Stimulated activated CD8-positive, alpha-beta memory T cell treated with anti-CD3 and anti-CD28 coated beads, Interleukin-12 subunit alpha, Interleukin-12 subunit beta, amount 100 ng/mL, for 4 hours (primary cell): ENCODE results near the gene TRERF1.

Source experiments
- DNase-seq: peaks from one replicate; pipeline ENCODE4 v3.0.0-alpha.2; 2020; ENCODE audit warnings: low read depth

The TRERF1 gene

GRCh38 chr6:42249279-42249678, 202.4 kb downstream of the TRERF1 start:
- no peak for DNase-seq

- no peak for DNase-seq
Measured at GRCh38 chr6:42243046-42243445, 208.7 kb downstream of the TRERF1 start.

DNA sequence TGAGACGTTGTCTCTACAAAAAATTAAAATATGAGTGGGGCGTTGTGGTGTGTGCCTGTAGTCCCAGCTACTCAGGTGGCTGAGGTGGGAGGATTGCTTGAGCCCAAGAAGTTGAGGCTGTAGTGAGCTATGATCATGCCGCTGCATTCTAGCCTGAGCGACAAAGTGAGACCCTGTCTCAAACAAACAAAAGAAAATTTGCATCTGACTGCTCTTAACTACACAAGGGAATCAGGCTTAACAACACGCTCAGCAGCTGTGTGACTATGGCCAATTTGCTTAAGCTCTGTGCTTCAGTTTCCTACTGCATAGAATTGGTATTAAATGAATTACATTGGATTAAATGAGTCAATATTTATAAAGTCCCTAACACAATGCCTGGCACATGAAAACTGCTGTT, 209.8 kb downstream of the TRERF1 start:
- no peak for DNase-seq

DNA sequence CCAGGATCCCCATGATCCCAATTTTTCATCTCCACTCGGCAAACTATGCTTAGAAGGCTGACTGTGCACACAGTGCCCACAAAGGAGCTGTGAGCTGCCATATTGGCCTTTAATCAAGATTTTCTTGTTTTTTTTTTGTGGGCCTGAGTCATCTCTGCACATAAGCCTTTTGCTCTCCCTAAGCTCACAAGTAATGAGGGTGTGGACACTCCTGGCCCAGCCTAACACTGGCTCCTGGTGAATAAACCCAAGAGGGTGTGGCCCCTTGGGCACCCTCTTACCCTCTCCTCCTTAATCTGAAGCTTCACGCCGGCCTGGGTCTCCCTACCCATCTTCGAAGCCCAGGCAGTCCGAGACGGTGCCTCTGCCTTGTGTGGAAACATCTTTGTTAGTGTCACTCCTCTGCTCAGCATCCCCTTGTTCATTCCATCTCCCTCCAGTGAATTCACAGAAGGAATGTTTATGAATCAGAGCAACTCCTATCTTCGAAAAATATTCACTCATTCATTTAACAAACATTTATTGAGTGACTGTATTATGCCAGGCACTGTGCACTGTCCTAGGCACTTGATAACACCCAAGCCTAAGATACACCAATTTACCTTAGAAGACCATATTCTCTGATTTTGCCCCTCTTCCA, 211.9 kb downstream of the TRERF1 start:
- DNase-seq, result no peak

GRCh38 chr6:42239333-42239732, 212.4 kb downstream of the TRERF1 start:
- no peak for DNase-seq

- no peak for DNase-seq
Measured at GRCh38 chr6:42237857-42238256, 213.9 kb downstream of the TRERF1 start.

DNA sequence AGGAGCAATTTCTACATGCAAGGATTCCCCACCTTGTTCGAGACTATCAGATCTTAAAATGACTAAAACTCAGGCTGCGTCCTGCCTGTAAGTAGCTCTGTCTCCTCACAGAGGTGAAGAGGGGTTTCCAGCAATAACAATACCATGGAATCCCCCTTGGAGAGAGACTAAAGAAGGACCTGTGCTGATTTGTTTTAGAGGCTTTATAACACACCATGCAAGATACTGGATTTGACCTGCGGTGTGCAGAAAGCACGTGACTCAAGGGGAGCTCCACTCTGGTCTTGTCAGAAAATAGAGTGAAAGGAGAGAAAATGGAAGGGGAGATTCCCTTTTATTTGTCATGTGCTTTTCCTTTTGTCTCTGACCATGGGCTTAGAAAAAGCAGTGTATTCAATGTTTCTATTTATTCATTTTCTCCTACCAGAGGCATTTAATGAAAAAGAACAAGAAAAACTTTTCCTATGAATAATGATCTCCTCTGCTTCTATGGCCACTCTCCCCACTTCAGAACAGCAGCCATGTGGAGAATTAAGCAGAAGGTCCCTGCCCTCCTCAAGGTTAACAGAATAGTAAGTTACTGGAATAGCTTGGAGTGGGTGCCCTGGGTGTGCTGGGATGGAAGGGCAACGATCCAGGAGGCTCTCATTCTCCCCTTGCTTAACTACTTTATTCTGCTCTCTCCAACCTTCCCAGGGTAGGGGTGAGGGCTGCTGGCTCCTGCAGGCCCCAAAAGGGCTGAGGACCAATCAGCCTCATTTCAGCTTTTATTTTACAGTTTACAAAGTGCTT, 214.8 kb downstream of the TRERF1 start:
- no peak for DNase-seq

GRCh38 chr6:42236030-42236429, 215.7 kb downstream of the TRERF1 start:
- DNase-seq, result no peak

DNA sequence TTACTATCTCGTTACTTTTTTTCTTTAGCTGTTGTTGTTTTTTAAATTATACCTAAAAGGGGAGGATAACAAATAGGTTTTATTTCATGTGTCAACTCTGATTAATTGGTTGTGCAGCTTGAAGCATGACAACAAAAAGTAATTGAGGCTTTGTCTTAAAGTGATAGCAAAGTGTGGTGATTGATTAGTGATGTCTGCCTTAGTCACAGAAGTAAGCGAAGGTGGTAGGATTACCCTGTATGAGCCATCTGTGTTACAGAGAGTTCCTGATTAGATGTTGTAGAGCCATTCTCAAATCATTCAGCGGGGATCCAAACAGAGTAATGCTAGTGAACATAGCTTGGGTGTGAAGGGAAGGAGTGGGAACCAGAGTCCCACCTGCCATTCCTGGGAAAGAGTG, 219.7 kb downstream of the TRERF1 start:
- DNase-seq, result no peak

DNA sequence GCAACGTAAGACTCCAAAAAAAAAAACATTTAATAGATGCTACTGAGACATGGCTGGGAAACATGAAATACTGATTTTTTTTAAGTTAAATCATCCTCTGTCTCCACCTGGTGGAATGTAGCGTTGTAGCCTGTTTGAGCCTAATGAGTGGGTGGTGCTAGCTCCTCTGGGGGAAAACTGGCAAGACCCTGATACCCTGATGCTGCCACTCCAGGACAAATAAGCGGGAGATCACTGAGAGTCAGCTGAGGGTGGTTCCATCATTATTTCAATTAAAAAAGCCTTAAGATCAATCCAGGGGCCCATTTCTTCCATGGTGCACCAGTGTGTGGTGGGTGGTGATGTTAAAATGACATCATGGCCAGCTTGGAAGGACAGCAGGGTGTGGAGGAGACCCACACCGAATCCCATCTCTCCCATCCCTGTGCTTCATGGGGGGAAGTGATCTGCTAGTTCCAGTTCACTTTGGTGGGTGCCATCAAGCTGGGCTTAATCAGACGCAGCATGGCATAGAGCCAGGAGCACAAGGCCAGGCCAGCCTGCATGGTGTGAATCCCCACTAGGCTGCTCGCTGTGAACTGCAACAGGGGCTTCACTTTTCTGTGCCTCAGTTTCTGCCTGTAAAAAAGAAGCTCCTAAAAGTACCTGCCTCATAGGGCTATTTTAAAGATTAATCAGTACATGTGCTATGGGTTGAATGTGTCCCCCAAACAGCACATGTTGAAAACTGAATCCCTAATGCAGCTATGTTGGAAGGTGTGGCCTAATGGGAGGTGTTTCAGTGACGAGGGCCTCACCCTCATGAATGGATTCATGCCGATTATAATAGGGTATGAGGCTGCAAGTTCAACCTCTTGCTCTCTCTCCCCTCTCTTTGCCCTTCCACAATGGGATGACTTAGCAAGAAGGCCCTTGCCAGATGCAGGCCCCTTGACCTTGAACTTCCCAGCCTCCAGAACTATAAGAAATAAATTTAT, 221.1 kb downstream of the TRERF1 start:
- no peak for DNase-seq

DNA sequence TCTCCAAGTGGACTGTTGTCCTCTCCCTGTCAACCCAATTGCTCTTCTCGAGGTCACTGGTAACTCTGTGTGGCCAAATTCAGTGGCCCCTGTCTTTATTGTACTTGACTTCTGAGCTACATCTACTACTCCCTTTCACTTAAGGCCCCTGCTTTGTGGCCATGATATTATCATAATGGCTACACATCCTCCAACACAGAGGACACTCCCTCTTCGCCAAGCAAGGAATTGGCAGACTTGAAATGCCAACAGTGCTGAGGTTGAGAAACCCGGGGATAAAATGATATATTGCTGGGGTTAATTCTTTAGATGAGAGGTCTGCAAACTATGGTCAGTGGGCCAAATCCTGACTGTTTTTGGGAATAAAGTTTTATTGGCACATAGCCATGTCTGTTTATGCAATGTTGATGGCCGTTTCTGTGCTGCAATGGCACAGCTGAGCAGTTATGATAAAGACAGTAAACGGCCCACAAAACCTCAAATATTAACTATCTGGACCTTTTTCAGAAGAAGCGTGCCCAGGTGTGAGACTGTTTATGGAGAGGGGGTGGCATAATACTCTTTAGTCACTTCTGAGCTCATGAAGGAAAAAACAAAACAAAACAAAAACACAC, 222.1 kb downstream of the TRERF1 start:
- DNase-seq, result no peak

- DNase-seq, result no peak
Measured at GRCh38 chr6:42228305-42228704, 223.4 kb downstream of the TRERF1 start.

DNA sequence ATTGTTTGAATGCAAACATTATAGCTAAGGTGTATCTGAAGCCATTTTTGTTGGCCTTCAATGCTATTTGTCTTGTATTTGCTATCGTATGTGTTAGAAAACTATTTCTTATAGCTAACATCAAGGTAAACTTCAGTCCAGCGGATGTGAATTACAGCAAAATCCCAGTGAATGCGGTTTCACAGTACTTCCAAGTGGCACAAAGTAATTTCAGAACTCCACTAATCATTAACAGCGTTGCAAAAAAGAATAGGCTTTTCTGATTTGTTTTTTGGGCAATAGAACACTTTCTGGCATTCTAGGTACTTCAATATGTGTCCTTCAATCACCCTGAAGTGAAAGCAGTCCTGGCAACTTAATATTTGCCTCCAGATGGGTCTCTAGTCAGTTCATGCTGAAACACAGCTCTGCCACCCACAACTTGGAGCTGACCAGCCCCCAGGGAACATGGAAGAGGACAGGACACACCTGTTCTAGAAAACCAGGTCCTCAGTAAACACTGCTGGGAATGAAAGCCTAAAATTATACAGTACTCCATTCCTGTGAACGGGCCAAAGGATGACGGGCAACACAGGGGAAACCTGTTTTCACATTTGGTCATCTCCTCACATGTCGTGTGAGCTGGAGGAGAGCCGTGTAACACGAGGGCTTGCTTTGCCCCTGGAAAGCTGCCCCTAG, 224.4 kb downstream of the TRERF1 start:
- no peak for DNase-seq

GRCh38 chr6:42226645-42227143, 225.0 kb downstream of the TRERF1 start:
- DNase-seq, result no peak

- no peak for DNase-seq
Measured at GRCh38 chr6:42226161-42226611, 225.5 kb downstream of the TRERF1 start.

GRCh38 chr6:42225419-42225818, 226.3 kb downstream of the TRERF1 start:
- no peak for DNase-seq

DNA sequence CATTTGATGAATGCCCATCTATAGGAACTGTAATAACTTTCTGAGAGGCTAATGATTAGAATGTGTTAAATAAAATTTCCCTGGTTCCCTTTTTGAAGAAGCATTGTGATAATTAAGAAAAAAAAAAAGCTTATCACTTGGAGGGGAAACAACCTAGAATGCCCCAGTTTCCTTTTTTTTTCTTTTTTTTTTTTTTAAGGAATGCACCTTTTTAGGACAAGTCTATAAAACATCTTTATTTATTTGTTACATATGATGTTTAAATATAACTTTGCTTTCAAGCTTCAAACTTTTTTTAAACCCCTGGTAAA, 226.7 kb downstream of the TRERF1 start:
- no peak for DNase-seq

DNA sequence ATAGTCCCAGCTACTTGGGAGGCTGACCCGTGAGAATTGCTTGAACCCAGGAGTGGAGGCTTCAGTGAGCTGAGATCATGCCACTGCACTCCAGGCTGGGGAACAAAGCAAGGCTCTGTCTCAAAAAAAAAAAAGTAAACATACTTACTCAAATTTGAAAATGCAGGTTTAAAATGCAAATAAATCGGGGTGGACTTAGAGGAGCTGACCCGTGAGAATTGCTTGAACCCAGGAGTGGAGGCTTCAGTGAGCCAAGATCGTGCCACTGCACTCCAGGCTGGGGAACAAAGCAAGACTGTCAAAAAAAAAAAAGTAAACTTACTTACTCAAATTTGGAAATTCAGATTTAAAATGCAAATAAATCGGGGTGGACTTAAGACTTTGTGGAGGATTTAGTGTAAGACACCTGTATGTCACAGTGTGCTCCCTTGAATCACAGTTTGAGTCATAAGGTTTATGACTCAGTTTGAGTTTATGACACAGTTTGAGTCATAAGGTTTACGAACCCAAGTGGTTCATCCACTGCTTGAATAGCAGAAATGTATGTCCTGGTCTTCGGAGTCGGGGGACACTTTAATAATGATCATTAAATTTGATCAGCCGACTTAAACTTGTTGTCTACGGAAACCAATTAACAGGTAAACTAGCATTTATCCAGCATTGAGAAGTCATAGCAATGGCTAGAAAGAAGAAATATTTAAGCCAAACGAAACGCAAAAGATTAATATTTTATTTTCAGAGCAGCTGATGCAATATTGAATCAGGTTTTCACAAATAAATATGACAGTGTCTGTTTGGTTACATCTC, 227.3 kb downstream of the TRERF1 start:
- DNase-seq, result no peak

DNA sequence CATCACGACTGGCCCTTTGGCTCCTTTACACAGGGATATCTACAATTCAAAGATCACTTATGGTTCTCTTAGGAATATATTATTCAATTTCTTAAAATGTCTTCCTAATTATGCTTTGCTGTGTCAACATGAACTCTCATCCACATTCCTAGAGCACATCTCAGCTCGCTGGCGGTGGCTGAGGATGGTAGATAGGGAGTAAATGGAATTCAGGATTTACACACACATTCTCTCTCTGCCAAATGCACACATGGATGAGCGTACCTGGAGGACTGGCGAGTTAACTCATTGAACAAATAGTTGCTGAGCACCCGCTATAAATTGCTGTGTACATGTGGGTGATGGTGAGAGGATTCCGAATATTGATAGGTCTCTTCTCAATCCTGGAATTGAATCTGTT, 229.3 kb downstream of the TRERF1 start:
- no peak for DNase-seq

DNA sequence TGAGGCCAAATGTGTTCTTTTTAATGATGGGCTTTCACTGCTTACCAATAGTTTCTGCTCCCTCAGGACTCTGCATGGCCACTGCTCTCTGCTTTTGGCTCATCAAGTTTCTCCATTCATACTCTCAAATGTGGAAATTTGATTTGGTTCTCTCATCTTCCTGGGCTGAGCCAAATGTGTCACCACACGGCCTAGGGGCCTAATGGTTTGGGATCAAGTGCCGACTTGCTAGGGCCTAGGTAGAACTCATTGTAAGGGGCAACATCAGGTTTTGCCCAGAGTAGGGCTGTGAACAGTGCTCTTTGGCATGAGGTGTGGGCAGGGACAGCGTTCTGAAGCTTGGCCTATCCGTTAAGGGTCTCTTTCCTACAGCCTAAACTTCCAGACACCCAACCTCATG, 230.2 kb downstream of the TRERF1 start:
- no peak for DNase-seq

DNA sequence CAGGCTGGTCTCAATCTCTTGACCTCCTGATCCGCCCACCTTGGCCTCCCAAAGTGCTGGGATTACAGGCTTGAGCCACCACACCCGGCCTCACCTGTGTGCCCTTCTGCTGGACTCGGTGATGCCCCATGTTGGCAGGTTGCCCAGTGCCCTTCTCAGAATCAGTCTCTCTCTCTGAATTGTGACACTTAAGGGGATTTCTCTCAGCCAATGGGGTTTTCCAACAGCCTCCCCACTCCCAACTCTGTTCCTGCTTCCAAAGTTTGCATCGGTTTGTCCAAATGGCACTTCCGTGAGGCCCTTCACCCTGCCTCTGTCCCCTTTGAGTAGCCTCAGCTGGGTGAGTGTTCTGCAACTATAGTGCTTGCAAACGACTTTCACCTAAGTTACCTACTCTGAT, 230.9 kb downstream of the TRERF1 start:
- DNase-seq, result no peak
